Epidermal melanocyte (primary cell): Measurements from ENCODE around the gene COMP.

ENCODE experiments used
- DNase-seq: peaks from one replicate; pipeline ENCODE4 v3.0.0; 2011; ENCODE audit warnings: low spot score; ENCODE audit not compliant: insufficient read length

COMP gene

GRCh38 chr19:18770663-18771327 lies 20.3 kb downstream of the COMP start:
- DNase-seq, result no peak

GRCh38 chr19:18769989-18770528 lies 21.0 kb downstream of the COMP start:
- no peak for DNase-seq

DNA sequence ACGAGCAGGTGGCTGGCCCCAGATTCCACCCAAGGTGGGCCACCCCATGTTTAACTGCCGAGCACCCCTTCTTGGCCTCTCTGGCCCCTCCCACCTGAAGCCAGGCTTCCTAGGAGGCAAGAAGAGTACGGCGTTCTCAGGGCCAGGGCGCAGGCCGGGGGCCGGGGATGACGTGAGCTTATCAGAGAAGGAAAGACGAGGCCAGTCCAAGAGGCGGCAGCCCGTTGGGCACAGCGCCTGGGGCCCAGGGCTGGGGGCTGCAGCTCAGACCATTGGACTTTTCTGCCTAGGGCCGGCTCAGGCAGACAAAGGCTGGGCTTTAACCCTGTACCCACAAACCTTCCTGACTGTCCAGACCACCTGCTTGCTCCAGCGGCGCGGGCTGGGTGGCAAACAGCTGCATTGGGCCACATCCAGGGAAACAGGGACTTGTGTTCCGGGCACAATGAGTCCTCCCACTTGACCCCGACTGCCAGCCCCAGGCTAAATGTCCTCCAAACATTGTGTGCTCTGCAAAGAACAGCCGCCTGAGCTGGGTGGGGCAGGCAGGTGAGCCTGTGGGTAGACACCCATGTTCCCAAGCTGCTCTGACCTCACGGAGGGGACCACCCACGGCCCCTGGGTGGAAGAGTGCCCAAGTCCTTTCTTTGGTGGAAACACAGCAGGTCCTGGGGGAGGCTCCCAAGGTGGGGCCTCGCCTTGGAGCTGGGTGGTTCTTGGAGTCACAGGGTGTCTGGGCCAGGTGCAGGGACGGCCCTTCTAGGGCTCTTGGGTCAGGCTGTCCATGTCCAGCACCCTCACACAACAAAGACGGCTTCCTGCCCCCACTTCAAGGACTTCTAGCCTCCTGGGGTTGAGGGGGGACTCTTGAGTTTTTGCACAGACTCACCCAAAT lies 21.9 kb downstream of the COMP start:
- no peak for DNase-seq

DNA sequence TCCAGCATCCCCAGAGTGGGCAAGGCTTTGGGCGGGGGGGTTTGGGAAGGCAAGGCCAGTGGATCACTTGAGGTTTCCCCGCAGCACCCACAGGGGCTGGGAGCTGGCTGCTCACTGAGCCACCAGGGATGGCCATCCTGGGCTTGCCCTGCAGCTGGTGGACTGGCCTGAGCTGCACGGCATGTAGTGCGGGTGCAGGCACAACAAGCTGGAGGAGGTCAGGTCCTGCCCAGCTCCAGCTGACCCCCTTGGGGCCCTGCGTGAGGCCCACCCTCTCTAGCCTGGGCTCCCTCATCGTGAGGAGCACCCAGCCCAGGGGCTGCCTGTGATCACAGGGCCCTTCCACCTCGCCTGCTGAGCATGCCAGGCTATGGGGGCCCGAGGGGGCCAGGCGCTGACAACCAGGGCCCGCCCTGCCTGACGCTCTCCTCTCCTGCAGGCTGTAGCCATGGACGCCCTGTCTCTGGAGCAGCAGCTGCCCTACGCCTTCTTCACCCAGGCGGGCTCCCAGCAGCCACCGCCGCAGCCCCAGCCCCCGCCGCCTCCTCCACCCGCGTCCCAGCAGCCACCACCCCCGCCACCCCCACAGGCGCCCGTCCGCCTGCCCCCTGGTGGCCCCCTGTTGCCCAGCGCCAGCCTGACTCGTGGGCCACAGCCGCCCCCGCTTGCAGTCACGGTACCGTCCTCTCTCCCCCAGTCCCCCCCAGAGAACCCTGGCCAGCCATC lies 22.9 kb downstream of the COMP start:
- DNase-seq, result no peak

DNA sequence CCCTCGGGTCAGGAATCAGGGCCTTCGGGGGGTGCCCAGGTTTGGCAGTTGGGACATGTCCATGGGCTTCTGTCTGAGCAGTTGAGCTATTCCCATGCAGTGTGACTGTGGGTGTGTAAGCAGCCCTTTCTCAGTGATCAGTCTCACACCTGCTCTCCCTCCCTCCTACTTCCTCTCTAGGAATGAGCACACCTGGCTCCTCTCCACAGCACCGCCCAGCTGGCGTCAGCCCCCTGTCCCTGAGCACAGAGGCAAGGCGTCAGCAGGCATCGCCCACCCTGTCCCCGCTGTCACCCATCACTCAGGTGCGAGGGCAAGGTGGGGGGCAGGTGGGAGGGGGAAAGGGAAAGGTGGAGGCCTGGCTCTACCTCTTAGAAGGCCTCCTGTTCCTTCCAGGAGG lies 25.9 kb downstream of the COMP start:
- no peak for DNase-seq

DNA sequence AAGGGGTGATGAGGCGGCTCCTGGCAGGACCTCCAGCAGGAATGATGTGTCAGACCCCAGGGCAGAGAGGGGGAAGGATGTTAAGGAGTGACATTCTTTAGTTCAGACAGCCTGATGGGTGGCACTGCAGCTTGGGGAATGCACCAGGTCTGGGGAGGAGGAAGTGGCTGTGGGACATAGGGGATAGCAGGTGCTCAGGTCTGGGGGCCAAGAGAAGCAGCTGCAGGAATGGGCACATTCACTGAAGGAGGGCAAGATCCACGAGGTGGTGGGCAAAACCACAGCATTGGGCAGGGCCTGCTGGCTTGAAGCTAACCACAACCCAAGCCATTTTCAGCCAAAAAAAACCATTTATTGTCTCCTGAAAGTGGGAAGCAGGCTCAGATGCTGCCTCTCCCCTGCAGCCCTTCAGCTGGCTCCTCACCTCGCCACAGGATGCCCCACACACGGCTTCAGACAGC lies 26.5 kb downstream of the COMP start:
- DNase-seq, result no peak

- no peak for DNase-seq
These were observed 27.2 kb downstream of the COMP start for GRCh38 chr19:18763674-18764590.

GRCh38 chr19:18762125-18763023 lies 28.7 kb downstream of the COMP start:
- DNase-seq, result no peak

DNA sequence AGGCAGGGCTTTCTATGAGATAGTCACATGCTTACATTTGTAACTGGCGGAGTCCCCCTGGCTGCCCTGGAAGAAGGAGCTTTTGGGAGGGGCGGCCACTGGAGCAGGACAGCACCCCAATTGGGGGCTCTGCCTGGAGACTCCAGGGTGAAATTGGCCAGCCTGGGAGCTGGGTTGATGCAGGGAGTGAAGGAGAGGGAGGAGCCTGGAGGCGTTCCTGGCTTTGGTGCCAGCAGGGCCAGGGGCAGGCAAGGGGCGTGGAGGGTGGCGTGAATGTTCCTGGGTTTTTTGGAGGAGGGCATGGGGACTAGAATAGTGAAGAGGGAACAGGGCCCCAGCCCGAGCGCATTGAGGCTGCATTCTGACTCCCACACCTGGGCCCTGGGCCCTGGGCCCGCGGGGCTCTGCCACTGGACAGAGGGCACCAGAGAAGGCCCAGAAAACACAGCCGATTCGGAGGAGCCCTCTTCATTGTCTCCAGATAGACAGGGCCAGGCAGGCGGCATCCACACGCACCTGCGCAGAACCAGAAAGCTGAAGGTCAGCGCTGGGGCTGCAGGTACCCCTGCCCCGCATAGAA lies 29.5 kb downstream of the COMP start:
- DNase-seq, result no peak

GRCh38 chr19:18760440-18761383 lies 30.4 kb downstream of the COMP start:
- DNase-seq, result no peak

GRCh38 chr19:18759995-18760426 lies 31.1 kb downstream of the COMP start:
- no peak for DNase-seq

DNA sequence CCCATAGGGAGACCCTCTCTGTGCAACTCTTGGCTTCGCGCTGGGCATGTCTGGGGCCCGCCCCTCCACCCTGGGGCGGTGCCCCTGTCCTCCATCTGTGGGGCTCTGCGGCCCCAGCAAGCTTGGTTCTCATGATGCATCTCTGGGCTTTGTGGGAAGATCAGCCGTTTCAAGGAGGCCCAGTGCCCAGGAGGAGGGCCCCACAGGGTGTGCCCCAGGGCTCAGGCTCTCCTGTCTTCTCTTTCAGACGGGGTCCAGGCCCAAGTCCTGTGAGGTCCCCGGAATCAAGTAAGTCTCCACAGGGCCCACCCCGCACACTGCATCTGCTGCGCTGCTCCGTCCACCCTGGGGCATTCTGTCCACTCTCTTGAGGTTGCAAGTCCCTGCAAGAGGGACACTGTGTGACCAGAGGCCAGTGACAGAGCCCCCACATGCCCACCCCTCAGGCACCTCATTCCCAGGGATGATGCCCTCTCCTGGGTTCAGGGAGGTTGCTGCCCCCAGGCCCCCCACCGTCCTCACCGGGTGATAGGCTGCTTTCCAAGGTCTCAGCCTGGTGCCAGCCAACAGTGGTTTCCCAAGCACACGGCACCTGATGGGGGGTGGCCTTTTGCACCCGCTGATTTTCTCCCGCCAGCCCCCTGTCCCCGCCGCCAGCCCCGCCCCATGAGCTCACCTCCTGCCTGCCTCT lies 31.7 kb downstream of the COMP start:
- no peak for DNase-seq

- no peak for DNase-seq
These were observed 34.2 kb downstream of the COMP start for GRCh38 chr19:18756896-18757295.

- no peak for DNase-seq
These were observed 36.6 kb downstream of the COMP start for GRCh38 chr19:18754501-18754900.

DNA sequence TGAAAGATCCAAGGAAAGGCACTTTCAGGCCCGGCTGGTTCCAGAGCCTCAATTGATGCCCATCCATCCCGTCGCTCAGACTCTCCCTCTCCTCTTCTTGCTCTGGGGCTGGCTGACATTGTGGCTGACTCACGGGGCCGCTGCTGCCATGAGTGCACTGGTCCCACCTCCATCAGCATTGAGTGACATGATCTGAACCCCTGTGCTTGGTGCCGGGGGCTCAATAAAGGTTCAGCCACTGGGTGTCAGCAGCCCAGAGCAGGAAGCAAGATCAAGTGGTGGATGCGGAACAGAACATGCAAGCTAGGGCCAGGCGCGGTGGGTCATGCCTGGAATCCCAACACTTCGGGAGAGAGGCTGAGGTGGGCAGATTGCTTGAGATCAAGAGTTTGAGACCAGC lies 39.5 kb downstream of the COMP start:
- no peak for DNase-seq

DNA sequence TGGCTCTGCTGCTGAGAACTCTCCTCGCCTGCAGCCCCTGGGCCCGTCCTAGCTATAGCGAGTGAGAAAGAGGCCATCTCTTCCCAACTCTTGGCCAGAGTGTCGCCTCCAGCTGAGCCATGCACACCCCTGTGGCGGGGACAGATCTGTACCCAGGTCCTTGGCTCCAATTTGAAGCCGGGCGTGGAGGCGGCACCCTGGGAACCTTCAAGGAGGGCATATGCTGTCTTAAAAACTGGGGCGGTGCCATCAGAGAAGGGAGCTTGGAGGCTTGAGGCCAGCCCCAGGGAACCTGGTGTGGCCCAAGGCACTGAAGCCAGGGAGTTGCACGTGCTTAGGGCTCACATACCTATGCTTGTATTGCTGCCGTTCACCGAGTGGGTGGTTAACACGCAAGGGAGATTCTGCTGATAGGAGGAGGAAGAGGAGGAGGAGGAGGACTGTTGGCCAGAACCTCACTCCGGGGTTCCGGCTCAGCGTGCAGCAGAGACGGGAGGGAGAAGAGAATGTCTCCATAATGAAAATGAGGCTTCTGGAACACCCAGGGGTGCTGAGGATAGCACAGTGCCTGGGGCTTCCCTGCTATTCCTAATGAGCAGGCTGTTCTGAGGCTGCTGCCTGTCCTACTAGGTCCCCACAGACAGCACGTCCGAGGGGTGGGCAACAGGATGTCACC lies 40.7 kb downstream of the COMP start:
- DNase-seq, result no peak
